ENCODE data around the gene PDK2.

GRCh38 chr17:50076221-50076590, 18.9 kb upstream of the PDK2 start:
- TF ChIP-seq POLR2A (IDR thresholded peaks at IDR 0.05; ENCODE audit: low read length) (no peak), GATA1 (IDR thresholded peaks at IDR 0.05; ENCODE audit: low read depth, low read length) (no peak)

All from erythroblast (primary cell).